Raji (cell line): ENCODE results near the gene HOXD9.

Experiments
- POLR2A ChIP-seq: IDR thresholded peaks from 2 replicates; pipeline ENCODE4 v1.6.1; 2011; ENCODE audit warnings: low read depth, low read length, control low read depth; ENCODE audit not compliant: insufficient read depth

Gene HOXD9

DNA sequence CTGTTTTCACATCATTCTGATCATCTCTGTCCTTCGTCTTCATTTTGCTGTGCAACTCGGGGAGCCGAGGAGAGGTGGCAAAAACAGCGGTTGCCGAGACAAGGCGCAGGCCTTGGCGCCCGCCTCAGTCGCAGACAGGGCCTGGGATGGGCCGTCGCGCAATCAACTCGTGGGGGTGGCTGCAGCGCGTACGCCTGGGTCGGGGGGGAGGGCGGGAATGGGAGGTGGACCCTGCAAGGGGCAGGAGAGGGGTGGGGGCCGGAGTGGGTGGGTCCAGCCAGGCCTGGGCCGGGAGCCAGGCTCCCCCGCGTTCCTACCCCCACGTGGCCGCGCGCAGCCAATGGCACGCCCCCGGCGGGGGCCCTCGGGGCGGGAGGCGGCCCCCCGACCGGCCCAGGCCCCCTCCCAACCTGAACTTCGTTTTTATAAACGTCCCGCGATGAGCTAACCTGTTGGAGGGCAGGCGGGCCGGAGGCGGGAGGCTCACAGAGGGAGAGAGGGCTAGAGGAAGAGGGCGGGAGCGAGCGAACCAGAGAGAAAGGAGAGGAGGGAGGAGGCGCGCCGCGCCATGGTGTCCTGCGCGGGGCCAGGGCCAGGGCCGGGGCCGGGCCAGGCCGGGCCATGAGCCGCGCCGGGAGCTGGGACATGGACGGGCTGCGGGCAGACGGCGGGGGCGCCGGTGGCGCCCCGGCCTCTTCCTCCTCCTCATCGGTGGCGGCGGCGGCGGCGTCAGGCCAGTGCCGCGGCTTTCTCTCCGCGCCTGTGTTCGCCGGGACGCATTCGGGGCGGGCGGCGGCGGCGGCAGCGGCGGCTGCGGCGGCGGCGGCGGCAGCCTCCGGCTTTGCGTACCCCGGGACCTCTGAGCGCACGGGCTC lies 30.0 kb upstream of the HOXD9 start, which contains the start of gene HOXD13:
Gene HOXD13, plus strand, starts transcription at position 452 of the 875 bp plus-strand sequence. Its CDS starts 170 bp downstream, at position 622.
- TF ChIP-seq POLR2A, result no peak

DNA sequence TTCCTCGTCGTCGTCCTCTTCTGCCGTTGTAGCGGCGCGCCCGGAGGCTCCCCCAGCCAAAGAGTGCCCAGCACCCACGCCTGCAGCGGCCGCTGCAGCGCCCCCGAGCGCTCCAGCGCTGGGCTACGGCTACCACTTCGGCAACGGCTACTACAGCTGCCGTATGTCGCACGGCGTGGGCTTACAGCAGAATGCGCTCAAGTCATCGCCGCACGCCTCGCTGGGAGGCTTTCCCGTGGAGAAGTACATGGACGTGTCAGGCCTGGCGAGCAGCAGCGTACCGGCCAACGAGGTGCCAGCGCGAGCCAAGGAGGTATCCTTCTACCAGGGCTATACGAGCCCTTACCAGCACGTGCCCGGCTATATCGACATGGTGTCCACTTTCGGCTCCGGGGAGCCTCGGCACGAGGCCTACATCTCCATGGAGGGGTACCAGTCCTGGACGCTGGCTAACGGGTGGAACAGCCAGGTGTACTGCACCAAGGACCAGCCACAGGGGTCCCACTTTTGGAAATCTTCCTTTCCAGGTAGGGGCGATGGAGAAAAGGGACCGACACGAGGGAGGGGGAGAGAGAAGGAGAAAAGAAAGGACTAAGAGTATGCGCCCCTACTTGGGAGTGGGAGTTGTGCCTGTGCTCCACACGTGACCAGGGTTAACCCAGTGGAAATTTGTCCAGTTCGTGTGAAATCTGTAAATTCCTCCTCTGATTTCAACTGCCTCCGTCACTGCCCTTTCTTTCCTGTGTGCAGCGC lies 29.2 kb upstream of the HOXD9 start:
- no peak for TF ChIP-seq POLR2A

DNA sequence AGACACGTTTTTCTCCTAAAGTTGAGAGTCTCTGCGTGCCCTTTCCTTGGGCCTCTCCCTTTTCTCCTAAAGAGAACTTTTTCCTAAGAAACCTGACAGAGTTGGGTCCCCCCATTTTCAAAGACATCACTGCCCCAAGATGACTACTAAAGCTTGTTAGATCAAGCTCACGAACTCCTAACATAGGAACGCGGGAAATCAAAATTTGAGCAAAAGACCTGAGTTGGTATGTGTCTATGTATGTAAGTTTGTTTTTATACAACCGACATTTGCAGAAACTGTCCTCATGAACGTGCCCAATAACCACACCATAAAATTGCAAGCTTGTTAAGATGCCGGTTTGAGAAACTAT lies 28.6 kb upstream of the HOXD9 start:
- TF ChIP-seq POLR2A, result no peak

DNA sequence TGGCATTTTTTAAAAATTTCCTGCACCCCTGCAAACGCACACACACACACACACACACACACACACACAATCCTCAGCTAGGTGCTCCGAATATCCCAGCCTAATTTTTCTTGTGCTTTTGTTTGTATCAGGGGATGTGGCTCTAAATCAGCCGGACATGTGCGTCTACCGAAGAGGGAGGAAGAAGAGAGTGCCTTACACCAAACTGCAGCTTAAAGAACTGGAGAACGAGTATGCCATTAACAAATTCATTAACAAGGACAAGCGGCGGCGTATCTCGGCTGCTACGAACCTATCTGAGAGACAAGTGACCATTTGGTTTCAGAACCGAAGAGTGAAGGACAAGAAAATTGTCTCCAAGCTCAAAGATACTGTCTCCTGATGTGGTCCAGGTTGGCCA lies 28.2 kb upstream of the HOXD9 start:
- no peak for TF ChIP-seq POLR2A

DNA sequence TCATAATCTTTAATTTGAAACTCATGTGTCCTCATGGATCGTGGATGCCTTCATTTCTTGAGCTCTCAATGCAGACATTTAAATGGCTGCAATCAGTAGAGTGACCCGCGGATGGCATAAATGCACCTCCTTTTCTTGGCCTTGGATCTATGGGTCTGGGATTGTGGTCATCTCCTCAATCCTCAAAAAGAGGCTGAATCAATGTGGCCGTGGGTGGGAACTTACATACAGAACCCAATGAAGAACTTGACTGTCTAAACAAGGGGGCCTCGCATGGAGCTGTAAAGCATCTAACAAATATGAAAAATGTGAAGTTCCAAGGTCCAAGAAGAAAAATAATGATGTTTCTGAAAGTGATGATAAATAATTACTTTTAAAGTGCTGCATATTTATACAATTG lies 27.1 kb upstream of the HOXD9 start:
- no peak for TF ChIP-seq POLR2A

DNA sequence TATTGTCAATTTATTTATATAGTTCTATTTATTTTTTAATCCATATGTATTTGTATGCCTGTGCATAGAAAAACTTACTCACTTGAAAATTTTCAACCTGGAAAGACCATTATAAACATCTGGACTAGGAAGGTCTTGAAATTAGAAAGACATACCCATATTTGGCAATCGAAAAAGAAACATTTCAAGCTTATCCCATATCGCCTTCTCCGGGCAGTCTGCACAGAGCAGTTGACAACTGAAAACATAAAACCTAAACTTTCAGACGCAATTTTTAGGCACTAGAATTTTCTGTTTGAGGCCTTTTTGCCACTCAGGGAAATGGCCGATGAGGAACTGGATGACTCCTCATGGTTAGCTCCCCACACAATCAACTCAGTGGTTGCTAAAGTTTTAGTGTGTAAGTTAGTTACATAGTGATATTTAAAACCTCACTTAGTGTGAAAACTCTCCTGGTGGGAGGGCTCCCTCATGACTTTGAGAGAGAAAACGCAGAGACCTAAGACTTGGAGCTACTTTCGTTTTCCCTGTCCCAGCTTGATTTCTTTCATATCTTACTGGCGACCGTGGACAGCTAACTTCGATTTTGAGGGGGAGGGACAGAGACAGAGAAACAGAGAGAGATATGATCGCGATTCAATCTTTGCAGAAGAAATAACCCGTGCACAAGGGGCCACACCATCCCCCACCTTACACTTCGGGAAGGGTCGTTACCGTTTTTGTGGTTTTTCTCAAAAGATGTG lies 26.1 kb upstream of the HOXD9 start:
- no peak for TF ChIP-seq POLR2A

DNA sequence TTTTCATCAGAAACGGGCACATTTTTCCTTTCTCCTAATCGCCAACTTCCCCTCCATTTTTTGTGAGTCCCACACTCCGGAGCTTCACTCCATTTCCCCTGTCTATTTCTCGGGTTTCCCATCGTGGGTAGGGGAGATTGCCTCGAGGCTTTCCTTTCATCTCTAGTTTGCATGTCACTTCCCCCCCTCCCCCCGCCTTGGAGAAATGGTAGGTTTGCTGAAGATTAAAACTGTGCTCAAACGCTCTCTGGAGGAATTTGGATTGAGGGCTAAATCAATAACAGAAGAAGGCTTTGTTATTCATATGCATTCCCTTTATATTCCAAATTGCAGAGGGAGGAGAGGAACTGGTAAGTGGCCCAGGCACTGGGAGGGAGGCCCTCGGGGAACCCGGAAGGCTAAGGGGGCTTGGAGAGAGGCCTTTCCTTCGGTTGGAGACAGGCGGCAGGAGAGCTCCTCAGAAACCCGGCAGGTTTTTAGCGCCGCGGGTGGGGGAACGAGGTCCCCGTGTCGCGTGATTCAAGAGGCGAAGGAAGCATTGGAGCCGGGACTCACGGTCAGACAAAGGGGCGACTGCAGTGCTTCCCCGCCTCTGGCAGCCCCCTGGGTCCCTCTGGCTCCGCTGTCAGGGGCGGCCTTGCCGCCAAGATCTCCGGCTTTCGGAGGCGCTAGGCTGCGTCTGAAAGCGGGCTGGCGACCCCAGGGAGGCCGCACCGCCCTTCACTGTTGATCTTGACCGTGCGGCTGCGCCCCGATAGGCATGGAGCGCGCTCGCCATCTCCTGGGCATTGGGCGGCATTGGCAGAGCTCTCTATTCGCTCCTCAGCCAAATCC lies 25.3 kb upstream of the HOXD9 start:
- no peak for TF ChIP-seq POLR2A

DNA sequence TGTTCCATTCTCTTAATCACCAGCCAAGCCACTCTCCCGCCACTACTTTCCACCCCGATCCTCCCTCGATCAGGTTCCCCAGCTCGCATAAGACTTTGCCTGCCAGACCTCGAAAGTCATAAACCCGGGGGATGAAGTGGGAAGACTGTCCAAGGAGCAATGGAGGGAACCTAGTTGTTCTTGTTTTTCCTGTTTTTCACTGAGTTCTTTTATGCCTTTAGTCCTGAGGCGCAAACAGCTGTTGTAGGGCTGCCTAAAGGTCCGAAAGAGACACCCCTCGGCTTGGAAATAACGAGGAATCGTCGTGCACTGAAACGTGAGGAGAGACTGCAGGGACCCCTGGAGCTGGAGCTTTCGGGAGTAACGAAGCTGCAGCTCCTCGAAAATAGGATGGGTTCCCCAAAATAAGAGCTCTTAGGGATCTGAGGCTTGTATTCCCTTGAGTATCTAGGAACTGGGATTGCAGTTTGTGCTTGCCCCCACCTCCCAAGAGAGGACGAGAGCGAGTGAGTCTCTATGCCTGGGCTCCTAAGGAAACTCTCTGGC lies 24.6 kb upstream of the HOXD9 start:
- no peak for TF ChIP-seq POLR2A

DNA sequence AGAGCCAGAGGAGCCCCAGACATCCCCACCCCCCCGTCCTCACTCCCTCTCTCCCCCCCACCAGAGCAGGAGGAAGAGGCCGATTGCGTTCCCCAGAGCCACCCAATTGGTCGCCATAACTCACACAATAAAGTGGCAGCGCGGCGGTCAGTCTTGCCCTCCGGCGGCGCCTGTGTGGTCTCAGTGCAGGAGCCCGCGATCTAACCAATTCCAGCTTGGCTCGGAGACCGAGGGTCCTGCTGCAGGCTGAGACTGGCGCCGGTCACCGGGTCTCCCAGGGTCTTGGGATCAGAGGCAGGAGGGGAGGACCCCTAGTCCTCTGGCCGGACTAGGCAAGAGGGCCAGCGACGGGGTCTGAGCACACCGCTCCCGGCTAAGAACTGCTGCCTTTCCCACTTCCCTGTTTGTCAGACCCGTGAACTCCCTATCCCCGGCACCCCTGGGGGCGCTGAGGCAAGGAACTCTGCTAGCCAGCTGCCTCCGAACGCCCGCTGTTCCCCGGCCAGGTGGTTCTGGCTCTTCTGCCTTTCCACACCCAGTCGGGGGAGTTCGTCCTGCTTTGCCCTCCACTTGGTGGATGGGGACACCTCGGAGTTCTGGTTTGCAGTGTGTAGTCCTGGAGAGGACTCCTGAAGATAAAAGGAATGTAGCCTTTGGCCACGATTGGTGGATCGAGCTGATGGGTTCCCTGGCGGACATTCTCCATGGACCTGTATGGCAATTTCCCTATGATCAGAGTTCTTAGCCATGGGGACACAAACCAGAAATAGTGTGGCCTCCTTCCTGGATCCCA lies 24.0 kb upstream of the HOXD9 start:
- no peak for TF ChIP-seq POLR2A

DNA sequence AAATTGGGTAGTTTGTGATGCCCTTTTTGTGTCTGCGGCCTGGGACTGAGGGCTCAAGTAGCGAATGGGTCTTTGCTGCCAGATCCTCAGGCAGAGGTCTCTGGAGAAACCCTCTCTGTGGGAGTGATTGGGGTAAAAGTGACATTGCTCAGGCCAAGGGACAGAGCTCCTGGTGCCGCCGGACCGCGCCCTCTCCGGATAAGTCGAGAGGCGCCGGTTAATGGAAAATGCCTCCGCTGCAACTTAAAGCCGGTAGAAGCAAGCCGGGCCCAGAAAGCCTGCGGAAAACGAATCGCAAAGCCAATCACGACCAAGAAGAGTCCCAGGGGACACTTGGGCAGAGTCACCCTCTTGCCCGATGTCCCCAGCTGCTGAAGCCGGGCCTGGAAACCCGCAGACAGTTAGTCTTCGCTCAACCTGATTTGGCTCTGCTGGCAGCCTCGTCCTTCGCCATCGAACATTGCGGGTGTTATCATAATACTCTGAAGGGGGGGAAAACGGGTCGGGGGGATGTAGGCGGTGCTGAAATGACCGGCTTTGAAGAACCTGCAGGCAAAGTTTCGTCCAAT lies 23.3 kb upstream of the HOXD9 start:
- no peak for TF ChIP-seq POLR2A

DNA sequence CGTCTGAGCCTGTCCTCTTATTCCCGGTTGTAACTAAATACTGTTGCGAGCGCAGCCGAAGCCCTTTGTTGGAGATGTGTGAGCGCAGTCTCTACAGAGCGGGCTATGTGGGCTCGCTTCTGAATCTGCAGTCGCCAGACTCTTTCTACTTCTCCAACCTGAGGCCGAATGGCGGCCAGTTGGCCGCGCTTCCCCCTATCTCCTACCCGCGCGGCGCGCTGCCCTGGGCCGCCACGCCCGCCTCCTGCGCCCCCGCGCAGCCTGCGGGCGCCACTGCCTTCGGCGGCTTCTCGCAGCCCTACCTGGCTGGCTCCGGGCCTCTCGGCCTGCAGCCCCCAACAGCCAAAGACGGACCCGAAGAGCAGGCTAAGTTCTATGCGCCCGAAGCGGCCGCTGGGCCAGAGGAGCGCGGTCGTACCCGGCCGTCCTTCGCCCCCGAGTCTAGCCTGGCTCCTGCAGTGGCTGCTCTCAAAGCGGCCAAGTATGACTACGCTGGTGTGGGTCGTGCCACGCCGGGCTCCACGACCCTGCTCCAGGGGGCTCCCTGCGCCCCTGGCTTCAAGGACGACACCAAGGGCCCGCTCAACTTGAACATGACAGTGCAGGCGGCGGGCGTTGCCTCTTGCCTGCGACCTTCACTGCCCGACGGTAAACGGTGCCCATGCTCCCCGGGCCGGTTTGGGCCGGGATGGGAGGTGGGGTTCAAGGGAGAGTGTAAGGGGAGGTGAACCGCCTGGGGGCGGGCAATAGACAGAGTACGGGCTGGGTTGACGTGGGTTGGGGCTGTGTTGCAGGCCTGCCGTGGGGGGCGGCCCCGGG lies 22.6 kb upstream of the HOXD9 start, which contains the start of gene HOXD12:
Gene HOXD12, plus strand, starts transcription at position 68 of the 819 bp plus-strand sequence. Its CDS starts 7 bp downstream, at position 75.
- TF ChIP-seq POLR2A, result no peak

DNA sequence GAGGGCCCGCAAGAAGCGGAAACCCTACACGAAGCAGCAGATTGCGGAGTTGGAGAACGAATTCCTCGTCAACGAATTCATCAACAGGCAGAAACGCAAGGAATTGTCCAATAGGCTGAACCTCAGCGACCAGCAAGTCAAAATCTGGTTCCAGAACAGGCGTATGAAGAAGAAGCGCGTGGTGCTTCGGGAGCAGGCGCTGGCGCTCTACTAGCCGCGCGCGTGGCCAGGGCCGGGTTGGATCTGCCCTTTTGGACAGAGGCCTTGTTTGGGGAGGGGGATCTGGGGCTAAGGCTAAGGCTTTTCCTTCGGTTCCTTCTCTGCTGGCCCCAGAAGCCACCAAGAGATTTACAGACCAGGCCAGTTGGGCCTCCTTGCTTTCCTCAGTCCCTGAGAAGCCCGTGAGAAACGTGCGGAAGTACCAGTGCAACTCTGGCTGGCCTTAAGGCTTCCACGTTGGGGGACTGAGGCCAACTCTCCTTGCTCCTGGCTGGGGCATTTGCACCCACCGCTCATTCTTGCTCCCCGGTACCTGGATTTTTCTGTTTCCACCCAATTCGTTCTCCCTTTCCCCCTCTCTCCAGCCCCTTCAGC lies 21.9 kb upstream of the HOXD9 start:
- no peak for TF ChIP-seq POLR2A
